K562 (cell line): ENCODE results near the gene GATA1. TPM values are rescaled to one million over a fixed set of nuclear protein-coding genes. Genes with fewer than 3 reads are reported as not detected.
A peak's percentile ranks its signal among the peaks of the same experiment; 100 is the strongest.

ENCODE experiments used
- BCLAF1 ChIP-seq, 2 experiments: fragments of 450-650 bp in 1 of 2; IDR thresholded peaks; 2 replicates each; pipeline ENCODE4 v1.6.1; 2011 to 2017; ENCODE audit warnings: low read depth in 2 of 2, antibody characterized with exemption in 1 of 2, borderline replicate concordance in 1 of 2, low read length in 1 of 2, mild to moderate bottlenecking in 1 of 2, mixed read lengths in 1 of 2; ENCODE audit not compliant: control insufficient read depth in 1 of 2
- BHLHE40 ChIP-seq: IDR thresholded peaks from 2 replicates; pipeline ENCODE4 v1.6.1; 2011; ENCODE audit warnings: low read length, improper control_type of control experiment
- FIP1L1 ChIP-seq: fragments of 200-400 bp; formaldehyde crosslinking; IDR thresholded peaks from 2 replicates; pipeline ENCODE4 v1.6.1; 2018; ENCODE audit warnings: mild to moderate bottlenecking, low read depth, low read length; ENCODE audit not compliant: poor library complexity, severe bottlenecking
- HDAC3 ChIP-seq: fragments of 450-650 bp; IDR thresholded peaks from 2 replicates; pipeline ENCODE4 v1.6.1; 2018; ENCODE audit warnings: borderline replicate concordance, mild to moderate bottlenecking, moderate library complexity; ENCODE audit not compliant: partially characterized antibody
- MEF2A ChIP-seq: IDR thresholded peaks from 2 replicates; pipeline ENCODE4 v1.6.1; 2011; ENCODE audit warnings: low read depth, mild to moderate bottlenecking, low read length, moderate library complexity; ENCODE audit not compliant: control insufficient read depth
- PREB ChIP-seq: sonication (generic); formaldehyde crosslinking; IDR thresholded peaks from 2 replicates; pipeline ENCODE4 v1.8.1; 2023; ENCODE audit warnings: mild to moderate bottlenecking, missing genetic modification reagents
- PURB ChIP-seq: sonication (generic); formaldehyde crosslinking; IDR thresholded peaks from 2 replicates; pipeline ENCODE4 v1.9.0; 2021; ENCODE audit warnings: low read depth, mild to moderate bottlenecking, missing genetic modification reagents
- TBP ChIP-seq: optimal IDR thresholded peaks from 2 replicates; pipeline ENCODE3; 2011; ENCODE audit warnings: low read depth, low read length, improper control_type of control experiment
- TOE1 ChIP-seq, 2 experiments: fragments of 450-650 bp in 1 of 2; sonication (generic) in 1 of 2; formaldehyde crosslinking in 1 of 2; IDR thresholded peaks; 2 replicates each; pipeline versions ENCODE4 v1.7.1 to v1.8.0; 2016 to 2022; ENCODE audit warnings: borderline replicate concordance in 2 of 2, mild to moderate bottlenecking in 2 of 2, antibody characterized with exemption in 1 of 2, inconsistent platforms in 1 of 2, low read depth in 1 of 2, missing genetic modification reagents in 1 of 2, moderate library complexity in 1 of 2
- ZBTB34 ChIP-seq: fragments of 250-450 bp; sonication (Bioruptor Pico); IDR thresholded peaks from 2 replicates; pipeline ENCODE4 v1.8.0; 2021; ENCODE audit warnings: mild to moderate bottlenecking, moderate library complexity
- ZNF121 ChIP-seq: sonication (generic); formaldehyde crosslinking; conservative IDR thresholded peaks from 2 replicates; pipeline ENCODE4 v1.8.0; 2022; ENCODE audit warnings: missing genetic modification reagents
- ZNF133 ChIP-seq: fragments of 250-450 bp; sonication (Bioruptor Pico); IDR thresholded peaks from 2 replicates; pipeline ENCODE4 v1.4.0; 2020; ENCODE audit warnings: mild to moderate bottlenecking
- ZNF444 ChIP-seq: fragments of 250-450 bp; sonication (Bioruptor Pico); IDR thresholded peaks from 2 replicates; pipeline ENCODE4 v1.4.0; 2020; ENCODE audit warnings: mild to moderate bottlenecking, moderate library complexity
- polyA plus RNA-seq, 8 experiments: library from polyadenylated mRNA; depleted of rRNA in 4 of 8; stranded (reverse) in 5 of 8; unstranded in 3 of 8; fragments of >200 nt; fragmentation: Nextera tagmentation in 2 of 8; fragmentation: Illumina TruSeq in 1 of 8; extraction: Ambion mirVana in 2 of 8; extraction: Trizol in 1 of 8; gene quantifications; 2 replicates each; pipeline versions ENCODE4 v1.2.1 to v1.2.3, GENCODE V29; 2011 to 2014; ENCODE audit warnings: inconsistent platforms in 1 of 8, missing spikeins in 1 of 8
- total RNA-seq, 7 experiments: library from RNA; depleted of rRNA in 6 of 7; stranded (reverse); fragments of >200 nt in 6 of 7; fragmentation: Illumina TruSeq in 2 of 7; extraction: Trizol in 2 of 7; gene quantifications; 2 replicates each; pipeline versions ENCODE4 v1.2.1 to v1.2.3, GENCODE V29; 2011 to 2021; ENCODE audit warnings: low replicate concordance in 1 of 7
- TF ChIP-seq, protein P1 (sequence below), 2 experiments: fragments of 150-350 bp in 1 of 2; IDR thresholded peaks; 2 replicates each; pipeline ENCODE4 v1.6.1; 2012 to 2016; ENCODE audit warnings: low read depth in 2 of 2, low read length in 2 of 2, mild to moderate bottlenecking in 1 of 2, moderate library complexity in 1 of 2
- TF ChIP-seq, protein P2 (sequence below): sonication (generic); formaldehyde crosslinking; IDR thresholded peaks from 2 replicates; pipeline ENCODE4 v1.8.0; 2023; ENCODE audit warnings: mild to moderate bottlenecking, missing genetic modification reagents

GATA1 gene
- total and polyA plus RNA-seq, 9 of the 15 experiments (the other 6 are each of a cell fraction or from before 2014, with no cell fraction given) = 11.9 to 291 (median 116) TPM

GRCh38 chrX:48737213-48737938 lies 49.0 kb upstream of the GATA1 start (continued):
- TF ChIP-seq, protein P1, sequence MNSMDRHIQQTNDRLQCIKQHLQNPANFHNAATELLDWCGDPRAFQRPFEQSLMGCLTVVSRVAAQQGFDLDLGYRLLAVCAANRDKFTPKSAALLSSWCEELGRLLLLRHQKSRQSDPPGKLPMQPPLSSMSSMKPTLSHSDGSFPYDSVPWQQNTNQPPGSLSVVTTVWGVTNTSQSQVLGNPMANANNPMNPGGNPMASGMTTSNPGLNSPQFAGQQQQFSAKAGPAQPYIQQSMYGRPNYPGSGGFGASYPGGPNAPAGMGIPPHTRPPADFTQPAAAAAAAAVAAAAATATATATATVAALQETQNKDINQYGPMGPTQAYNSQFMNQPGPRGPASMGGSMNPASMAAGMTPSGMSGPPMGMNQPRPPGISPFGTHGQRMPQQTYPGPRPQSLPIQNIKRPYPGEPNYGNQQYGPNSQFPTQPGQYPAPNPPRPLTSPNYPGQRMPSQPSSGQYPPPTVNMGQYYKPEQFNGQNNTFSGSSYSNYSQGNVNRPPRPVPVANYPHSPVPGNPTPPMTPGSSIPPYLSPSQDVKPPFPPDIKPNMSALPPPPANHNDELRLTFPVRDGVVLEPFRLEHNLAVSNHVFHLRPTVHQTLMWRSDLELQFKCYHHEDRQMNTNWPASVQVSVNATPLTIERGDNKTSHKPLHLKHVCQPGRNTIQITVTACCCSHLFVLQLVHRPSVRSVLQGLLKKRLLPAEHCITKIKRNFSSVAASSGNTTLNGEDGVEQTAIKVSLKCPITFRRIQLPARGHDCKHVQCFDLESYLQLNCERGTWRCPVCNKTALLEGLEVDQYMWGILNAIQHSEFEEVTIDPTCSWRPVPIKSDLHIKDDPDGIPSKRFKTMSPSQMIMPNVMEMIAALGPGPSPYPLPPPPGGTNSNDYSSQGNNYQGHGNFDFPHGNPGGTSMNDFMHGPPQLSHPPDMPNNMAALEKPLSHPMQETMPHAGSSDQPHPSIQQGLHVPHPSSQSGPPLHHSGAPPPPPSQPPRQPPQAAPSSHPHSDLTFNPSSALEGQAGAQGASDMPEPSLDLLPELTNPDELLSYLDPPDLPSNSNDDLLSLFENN (IDR thresholded peaks at IDR 0.05; ENCODE audit: low read depth in 2 of 2, low read length in 2 of 2) = no peak
- TF ChIP-seq ZNF121 (CRISPR knock-in tag) = no peak
- TF ChIP-seq, protein P2, sequence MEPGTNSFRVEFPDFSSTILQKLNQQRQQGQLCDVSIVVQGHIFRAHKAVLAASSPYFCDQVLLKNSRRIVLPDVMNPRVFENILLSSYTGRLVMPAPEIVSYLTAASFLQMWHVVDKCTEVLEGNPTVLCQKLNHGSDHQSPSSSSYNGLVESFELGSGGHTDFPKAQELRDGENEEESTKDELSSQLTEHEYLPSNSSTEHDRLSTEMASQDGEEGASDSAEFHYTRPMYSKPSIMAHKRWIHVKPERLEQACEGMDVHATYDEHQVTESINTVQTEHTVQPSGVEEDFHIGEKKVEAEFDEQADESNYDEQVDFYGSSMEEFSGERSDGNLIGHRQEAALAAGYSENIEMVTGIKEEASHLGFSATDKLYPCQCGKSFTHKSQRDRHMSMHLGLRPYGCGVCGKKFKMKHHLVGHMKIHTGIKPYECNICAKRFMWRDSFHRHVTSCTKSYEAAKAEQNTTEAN (CRISPR knock-in tag) = no peak
- TF ChIP-seq BCLAF1 (IDR thresholded peaks at IDR 0.05; ENCODE audit: borderline replicate concordance in 1 of 2, control insufficient read depth in 1 of 2, low read depth in 2 of 2, low read length in 1 of 2) = peak; percentile 39 to 88; a peak in 2 of 4 replicates
- no peak for TF ChIP-seq ZNF444
- TF ChIP-seq TOE1 (IDR thresholded peaks at IDR 0.05; ENCODE audit: borderline replicate concordance) = peak; percentile 78
- TF ChIP-seq TOE1 (CRISPR knock-in tag; IDR thresholded peaks at IDR 0.05; ENCODE audit: borderline replicate concordance, low read depth) = no peak
- TF ChIP-seq MEF2A = no peak
- no peak for TF ChIP-seq ZNF133
- peak; percentile 66 for TF ChIP-seq TBP
- no peak for TF ChIP-seq PREB (CRISPR knock-in tag)
- no peak for TF ChIP-seq FIP1L1
- TF ChIP-seq ZBTB34 (CRISPR knock-in tag) = no peak
- no peak for TF ChIP-seq PURB (CRISPR knock-in tag)
- peak; percentile 85 for TF ChIP-seq BHLHE40
- no peak for TF ChIP-seq HDAC3
